HG03025 (cell line): ENCODE measurements around the gene GATC.
A peak's percentile ranks its signal among the peaks of the same experiment; 100 is the strongest.

Experiments used
- ATAC-seq: cut with Tn5 transposase; IDR thresholded peaks from one replicate; pipeline ENCODE4 v1.9.1; 2021; ENCODE audit warnings: mild to moderate bottlenecking, moderate library complexity; ENCODE audit not compliant: unreplicated experiment, low FRiP score

GATC gene, protein sequence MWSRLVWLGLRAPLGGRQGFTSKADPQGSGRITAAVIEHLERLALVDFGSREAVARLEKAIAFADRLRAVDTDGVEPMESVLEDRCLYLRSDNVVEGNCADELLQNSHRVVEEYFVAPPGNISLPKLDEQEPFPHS

DNA sequence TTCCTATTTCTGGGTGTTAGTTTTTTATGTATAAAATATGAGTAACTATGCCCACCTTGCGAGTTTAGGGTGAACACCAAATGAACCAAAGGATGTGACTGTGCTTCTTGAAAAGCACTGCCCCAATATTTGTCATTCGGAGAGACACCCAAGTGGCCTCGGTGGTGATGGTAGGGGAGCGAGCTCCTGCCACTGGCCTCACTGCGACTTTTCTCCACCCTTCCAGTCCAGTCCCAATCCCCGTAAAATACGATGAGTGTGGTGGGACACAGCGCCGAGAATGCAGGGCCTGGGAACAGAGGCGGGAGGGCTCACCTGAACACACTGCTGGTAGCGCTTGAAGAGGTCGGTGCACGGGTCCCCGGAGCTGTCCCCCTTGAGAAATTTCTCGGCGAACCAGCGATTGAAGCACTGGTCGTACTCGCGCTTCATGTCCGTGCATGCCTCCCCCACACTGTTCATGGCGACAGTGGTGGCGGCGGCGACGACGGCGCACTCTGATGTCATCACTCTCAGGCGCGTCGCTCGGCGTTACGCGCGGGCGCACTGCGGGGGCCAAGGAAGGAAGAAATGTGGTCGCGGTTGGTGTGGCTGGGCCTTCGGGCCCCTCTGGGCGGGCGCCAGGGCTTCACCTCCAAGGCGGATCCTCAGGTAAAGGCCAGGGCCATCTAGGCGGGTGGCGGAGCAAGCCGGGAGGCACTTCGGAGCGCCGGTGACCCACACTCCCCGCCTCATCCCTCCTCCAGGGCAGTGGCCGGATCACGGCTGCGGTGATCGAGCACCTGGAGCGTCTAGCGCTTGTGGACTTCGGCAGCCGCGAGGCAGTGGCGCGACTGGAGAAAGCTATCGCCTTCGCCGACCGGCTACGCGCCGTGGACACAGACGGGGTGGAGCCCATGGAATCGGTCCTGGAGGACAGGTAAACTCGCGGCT is at the start of gene GATC, which contains the start of gene TRIAP1:
Gene GATC (plus strand): TSS at position 534 of the 933 bp plus-strand sequence. CDS start 37 bp downstream, at position 571.
Gene TRIAP1 (minus strand): TSS at position 474 of the 933 bp plus-strand sequence. CDS start 12 bp downstream, at position 462.
- peak; percentile 73 for ATAC-seq

DNA sequence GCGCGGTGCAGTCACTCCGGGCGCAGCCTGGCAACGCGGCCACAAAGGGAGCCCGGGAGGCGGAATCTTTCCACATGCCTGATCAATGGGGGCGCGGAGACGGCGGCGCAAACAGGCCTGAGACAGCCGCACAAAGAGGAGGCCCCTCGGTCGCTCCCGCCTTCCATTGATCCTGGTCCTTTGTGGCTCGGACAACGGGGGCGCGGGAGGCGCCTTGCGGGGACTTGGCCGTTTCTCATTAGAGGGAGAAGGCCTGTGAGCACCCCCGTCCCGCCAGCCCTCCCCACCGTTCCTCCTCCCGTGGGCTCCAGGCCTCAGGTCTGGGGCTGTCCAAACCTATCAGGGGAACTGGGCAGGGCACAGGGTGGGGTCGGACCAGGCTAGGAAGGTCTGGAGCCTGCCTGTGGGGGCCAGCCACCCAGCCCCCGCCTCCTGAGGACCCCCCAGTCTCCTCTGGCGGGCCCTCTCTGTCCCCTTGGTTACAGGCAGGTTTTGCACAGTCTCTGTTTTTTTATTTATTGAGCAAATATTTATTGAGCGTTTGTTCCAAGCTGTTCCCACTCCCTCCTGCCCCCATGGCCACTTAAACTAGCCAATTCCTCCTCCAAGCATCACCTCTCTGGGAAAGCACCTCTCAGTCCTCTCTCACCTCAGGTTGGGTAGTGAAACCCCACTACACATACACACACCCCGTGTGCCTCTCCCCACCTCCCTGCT is 48.3 kb upstream of the GATC start:
- no peak for ATAC-seq

DNA sequence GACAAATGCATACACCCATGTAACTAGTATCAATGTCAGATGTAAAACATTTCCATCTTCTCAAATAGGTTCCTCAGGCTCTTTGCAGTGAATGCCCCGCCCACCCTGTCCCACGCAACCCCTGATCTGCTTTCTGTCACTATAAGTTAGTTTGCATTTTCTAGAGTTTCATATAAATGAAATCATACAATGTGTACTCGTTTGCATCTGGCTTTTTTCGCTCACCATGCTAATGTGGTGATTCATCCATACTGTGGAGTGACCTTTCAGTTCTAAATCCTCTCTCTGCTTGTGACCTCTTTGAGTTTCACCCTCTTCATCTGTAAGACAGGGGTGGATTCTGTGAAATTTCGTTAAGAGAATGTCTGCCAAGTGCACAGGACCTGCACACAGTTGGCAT is 46.7 kb upstream of the GATC start:
- no peak for ATAC-seq

DNA sequence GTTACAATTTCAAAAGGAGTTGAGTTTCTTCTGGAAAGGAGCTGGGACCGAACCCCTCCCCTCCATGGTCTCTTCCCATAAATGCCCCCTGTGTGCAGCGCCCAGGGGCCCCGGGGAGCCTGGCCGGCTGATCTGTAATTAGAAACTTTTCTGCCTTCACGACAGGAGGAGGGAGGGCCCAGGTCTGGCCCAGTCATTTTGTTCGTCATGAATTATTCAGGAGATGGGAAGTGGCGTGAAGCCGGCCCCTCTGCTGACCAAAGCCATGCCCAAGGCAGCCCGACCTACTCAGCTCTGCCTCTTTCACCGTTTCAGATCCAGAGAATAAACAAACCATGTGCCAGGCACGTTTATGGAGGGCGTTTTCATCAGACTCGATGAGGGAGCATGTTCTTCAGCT is 44.0 kb upstream of the GATC start:
- ATAC-seq = no peak

DNA sequence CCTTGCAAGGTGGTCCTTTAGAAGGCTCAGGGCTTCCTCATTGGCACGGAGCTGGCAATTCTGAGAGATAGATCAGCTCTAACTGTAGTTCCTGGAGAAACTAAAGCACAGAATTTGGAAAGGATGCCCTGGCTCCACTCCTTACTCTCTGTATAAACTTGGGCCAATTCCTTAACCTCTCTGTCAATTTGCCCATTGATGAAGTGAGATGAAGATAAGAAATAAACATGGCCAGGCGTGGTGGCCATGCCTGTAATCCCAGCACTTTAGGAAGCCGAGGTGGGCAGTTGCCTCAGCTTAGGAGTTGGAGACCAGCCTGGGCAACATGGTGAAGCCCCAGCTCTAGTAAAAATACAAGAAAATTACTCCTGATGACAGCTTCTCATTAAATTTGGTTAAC is 42.4 kb upstream of the GATC start:
- ATAC-seq = no peak

DNA sequence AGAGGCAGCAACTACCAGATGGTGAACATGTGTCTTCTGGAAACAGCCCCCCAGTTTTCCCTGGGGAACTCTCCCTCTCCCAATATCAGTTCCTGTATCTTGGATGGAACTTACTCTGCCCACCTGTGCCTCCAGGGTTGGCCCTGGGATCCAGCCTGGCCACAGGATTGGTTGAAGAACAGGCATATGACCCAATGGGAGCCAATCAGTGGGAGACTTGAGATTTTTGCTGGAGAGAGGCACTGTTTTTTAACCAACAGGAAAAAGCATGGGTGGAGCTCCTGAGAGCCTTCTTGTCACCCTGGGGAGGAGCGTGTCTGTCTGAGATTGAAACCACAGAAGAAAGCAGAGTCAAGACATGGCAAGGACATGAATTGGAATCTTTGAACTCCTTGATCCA is 42.0 kb upstream of the GATC start:
- no peak for ATAC-seq

DNA sequence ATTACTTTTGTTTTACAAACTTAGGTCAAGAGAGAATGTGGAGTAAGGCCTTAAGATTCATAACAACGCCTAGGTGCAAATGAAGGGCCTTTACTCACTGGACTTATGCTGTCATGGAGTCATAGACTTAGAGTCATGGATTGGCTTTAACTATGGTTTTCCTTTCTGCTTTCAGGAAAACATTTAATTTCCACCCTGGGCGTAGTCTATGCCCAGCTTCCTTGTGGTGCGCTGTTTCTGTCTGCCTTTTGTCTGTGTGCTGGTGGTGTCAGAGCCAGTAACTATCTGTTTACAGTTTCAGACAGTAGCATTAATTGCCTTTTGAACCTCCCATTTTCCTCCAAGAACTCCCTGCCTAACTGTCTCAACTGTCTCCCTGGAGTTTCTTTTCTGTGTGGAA is 40.2 kb upstream of the GATC start:
- no peak for ATAC-seq

DNA sequence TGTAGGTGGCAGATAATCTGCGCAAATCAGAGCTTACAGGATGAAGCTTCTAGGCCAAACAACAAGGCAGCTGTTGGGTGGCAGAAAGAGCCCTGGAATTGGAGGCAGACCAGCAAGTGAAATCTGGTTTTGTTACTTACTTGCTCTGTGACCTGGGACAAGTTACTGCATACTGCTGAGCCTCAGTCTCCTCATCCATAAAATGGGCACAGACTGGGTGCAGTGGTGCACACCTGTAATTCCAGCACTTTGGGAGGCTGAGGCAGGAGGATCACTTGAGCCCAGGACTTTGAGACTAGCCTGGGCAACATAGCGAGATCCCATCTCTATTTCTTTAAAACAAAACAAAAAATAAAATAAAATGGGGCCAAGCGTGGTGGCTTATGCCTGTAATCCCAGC is 39.7 kb upstream of the GATC start:
- ATAC-seq = no peak

DNA sequence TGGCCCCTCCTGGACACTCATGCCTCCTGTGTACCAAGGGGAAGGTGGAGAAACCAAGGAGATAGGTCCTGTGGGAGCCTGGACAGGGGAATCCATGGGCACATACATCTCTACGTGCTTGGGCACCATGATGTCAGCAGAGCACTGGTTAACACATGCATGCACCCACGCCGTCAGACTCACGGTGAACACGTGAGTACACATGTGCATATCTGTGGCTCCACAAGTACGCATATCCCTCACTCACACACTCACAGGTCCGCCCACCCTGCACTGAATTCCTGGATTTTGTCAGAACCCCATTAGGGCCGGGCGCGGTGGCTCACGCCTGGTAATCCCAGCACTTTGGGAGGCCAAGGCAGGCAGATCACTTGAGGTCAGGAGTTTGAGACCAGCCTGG is 37.5 kb upstream of the GATC start:
- no peak for ATAC-seq

DNA sequence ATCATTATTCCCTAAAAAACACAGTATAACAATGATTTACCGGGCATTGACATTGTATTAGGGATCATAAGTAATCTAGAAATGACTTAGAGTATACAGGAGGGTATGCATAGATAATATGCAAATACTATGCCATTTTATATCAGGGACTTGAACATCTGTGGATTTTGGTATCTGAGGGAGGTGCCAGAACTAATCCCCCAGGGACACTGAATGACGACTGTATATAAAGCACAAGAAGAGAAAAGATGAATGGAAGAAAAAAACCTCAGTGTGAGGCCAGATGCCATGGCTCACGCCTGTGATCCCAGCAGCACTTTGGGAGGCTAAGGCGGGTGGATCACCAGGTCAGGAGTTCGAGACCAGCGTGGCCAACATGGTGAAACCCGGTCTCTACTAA is 33.8 kb upstream of the GATC start:
- no peak for ATAC-seq

DNA sequence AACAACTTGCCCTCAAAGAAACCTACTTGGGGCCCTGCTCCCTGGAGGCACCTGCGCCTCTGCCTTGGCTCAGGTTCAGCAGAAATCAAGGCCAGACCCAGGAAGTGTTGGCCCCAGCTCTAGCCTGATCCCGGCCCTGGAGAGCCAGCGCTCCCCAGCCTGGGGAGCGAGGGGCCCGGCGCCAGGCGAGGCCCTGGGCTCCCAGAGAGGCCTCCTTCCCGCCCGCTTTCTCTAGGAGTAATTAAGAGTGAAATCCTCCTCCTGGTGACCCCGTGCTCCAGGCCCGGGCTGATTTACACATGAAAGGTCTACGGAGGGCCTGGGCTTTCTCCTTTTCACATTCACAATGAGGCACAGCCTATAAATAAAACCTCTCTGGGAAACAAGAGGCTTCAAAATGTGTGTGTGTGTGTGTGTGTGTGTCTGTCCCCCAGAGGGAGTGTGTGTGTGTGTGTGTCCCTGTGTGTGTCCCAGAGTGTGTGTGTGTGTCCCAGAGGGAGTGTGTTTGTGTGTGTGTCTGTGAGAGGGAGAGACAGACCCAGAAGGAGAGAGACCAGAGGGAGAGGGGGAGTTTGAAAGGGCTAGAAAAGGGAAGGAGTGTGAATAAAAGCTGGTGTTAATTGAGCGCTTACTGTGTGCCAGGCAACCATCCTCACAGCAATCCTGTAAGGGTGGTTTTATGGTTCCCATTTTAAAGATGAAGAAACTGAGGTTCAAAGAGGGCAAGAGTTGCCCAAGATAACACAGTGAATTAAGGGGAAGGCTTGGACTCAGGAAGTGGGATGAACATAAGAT is 32.1 kb upstream of the GATC start:
- ATAC-seq = no peak

DNA sequence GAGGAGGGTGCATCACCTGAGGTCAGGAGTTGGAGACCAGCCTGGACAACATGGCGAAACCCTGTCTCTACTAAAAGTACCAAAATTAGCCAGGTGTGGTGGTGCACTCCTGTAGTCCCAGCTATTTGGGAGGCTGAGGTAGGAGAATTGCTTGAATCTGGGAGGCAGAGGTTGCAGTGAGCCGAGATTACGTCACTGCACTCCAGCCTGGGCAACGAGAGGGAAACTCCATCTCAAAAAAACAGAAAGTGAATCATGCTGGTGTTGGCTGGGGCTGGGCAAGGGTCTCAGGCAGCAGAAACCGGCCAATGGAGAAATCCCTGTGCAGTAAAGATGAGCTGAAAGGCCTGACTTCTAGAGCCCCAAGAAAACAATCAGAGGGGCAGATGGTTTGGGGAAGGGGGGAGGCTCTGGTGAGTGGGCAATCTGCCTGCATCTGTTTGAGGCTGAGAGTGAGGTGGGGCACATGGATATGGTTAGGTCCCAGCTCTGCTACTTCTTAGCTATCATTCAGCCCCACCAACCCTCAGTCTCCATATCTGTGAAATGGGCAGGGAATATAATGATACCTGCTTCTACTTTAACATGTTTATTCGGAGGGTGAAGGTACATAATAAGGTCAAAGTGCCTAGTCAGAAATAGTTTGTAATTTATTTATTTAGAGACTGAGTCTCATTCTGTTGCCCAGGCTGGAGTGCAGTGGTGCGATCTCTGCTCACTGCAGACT is 29.6 kb upstream of the GATC start:
- no peak for ATAC-seq

DNA sequence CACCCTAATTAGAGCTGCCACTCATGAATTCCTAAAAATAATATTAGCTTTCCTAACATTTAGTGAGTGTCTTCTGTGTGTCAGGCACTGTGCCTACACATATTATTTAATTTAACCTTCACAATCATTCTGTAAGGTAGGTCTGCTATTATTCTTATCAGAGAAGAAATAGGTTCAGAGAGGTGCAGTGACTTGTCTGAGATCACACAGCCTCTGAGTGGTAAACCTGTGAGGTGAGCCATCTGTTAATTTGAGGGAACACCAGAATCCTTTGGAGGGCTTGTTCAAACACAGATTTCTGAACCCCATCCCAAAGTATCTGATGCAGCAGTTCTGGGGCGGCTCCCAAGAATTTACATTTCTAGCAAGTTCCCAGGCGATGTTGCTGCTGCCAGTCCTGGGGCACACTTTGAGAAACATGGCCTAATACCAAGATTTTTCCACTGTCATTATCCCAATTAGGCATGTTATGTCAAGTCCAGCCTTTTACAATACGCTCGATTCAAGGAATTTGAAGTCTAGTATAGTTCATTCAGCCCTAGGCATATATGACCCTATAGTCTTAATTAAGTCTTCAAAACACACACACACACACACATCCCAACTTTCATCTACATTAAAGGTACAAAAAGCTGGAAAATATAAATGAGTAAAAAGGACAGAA is 28.2 kb upstream of the GATC start:
- ATAC-seq = no peak

DNA sequence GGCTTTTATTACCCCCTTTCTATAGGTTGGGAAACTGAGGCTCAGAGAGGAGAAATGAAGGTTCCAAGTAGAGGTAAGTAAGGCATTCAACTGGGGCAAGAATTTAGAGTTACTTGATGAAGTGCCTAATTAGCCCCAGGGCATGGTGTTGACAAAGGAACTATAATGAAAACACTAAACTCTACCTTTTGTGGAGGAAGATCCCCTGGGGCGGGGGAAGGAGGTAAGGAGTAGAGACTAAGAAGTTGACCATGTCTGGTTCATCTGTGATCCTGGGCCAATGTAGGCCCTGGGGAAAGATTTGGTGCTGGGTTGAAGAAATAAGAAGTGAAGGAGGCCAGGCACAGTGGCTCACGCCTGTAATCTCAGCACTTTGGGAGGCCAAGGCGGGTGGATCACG is 24.5 kb upstream of the GATC start:
- no peak for ATAC-seq

DNA sequence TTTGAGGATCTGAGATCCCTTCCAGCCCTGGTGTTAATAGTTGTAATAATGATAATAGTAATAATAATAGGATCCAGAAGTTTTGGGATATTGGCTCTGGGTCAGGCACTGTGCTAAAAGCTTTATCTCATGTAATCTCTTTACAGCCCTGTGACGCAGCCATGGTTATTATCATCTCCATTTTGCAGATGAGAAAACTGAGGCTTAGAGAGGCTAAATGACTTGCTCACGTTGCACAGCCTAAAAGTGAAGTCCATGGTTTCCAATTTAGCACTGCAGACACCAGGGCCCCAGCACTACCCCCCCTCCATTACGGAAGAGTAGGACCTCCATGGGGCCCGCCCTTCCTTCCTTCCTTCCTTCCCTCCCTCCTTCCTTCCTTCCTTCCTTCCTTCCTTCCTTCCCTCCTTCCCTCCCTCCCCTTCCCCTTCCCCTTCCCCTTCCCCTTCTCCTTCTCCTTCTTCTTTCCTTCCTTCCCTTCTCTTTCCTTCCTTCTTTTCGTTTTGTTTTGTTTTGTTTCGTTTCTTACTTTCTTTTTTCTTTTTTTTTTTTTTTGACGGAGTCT is 23.3 kb upstream of the GATC start:
- ATAC-seq = no peak

DNA sequence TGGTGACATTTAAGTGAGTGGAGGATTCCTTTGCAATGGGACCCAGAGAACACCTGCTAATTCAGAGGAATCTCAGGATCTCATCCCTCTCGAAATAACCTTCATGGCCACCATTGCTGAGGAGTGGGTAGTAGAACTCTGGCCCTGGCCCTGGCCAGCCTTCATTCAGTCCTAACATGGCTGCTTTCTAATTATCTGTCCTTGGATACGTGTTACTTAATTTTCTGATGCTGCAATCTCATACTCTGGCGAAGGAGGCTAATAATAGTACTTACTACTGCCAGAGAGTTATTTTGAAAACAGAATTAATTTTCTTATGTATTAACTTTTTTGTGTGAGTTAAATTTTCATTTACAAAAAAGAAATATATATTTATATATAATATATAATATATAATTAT is 20.4 kb upstream of the GATC start:
- no peak for ATAC-seq

DNA sequence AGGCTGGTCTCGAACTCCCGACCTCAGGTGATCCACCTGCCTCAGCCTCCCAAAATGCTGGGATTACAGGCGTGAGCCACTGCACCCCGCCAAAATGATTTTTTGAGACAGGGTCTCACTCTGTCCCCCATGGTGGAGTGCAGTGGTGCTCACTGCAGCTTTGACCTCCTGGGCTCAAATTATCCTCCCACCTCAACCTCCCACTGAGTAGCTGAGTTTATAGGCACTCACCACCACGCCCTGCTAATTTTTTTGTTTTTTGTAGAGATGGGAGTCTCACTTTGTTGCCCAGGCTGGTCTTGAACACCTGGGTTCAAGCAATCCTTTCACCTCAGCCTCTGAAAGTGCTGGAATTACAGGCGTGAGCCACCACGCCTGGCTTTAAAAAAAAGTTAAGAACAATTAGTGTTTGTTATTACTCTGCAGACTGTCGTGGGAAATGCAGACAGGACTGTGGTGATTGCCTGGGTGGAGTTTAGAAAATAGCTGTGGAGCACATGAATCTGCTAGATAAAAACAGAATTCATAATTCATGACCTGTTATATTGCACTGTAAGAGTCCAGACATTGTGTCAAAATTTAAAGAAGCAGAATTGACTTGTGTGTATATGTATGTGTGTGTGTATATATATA is 17.5 kb upstream of the GATC start:
- no peak for ATAC-seq

DNA sequence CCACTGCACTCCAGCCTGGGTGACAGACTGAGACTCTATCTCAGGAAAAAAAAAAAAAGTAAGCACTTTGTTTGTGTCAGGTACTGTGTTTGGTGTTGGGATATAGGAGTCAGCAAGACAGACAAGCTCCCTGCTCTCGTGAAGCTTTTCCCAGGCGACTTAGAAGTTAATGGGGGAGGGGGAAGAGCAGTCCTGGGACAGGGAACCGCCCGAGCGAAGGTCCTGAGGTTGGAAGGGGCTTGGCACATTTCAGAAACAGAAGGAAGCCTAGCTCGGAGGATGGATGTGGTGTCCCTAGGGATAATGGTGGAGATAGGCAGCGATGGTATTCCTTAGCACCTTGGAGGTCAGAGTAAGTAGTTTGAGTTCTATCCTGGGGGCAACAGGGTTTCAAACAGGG is 16.9 kb upstream of the GATC start:
- ATAC-seq = no peak
